Prostate gland (tissue), 2 donors: ENCODE measurements around the gene MAP3K15.

Experiments used
- CTCF ChIP-seq, 4 experiments: fragments of 200-600 bp in 2 of 4; fragments of 450-650 bp in 2 of 4; sonication (generic) in 2 of 4; IDR thresholded peaks; 1 replicate in 3 of 4; 2 replicates in 1 of 4; pipeline ENCODE4 v1.5.1; 2016 to 2019; ENCODE audit warnings: antibody characterized with exemption in 4 of 4, mild to moderate bottlenecking in 2 of 4, moderate library complexity in 2 of 4
- POLR2A ChIP-seq: fragments of 450-650 bp; IDR thresholded peaks from one replicate; pipeline ENCODE4 v1.6.1; 2016; ENCODE audit warnings: antibody characterized with exemption, mild to moderate bottlenecking
- POLR2AphosphoS5 ChIP-seq: sonication (generic); formaldehyde crosslinking; IDR thresholded peaks from one replicate; pipeline ENCODE4 v1.6.1; 2017; ENCODE audit warnings: antibody characterized with exemption

- no peak for TF ChIP-seq CTCF (IDR thresholded peaks at IDR 0.05)
- no peak for TF ChIP-seq POLR2A
- TF ChIP-seq POLR2AphosphoS5 = no peak
Measured at GRCh38 chrX:19545651-19546050, 30.3 kb upstream of the MAP3K15 start.
